Stimulated activated memory B cell treated with anti-CD40 and anti-IgM and Interleukin-4, amounts not matched to agents 10 μg/mL and 1 μg/mL and 100 μg/mL, for 72 hours (primary cell): Measurements from ENCODE around the gene TGOLN2.
"Not testable (repeated sequence)": the region's sequence is repeated elsewhere in the genome, so short reads cannot be mapped to it uniquely, and the experiment has no call there.

Experiments used
- ATAC-seq: fragments of 150-1000 bp; cut with Tn5 transposase; 2 replicates; pipeline ENCODE4 v1.10.0; 2021
- H3K27ac Mint-ChIP-seq: one replicate; pipeline ENCODE4 v1.8.0; 2022; ENCODE audit warnings: mild to moderate bottlenecking, mixed read lengths
- H3K27me3 Mint-ChIP-seq: one replicate; pipeline ENCODE4 v1.8.0; 2022; ENCODE audit warnings: mixed read lengths
- H3K36me3 Mint-ChIP-seq: one replicate; pipeline ENCODE4 v1.8.0; 2022; ENCODE audit warnings: mixed read lengths
- H3K4me1 Mint-ChIP-seq: one replicate; pipeline ENCODE4 v1.8.0; 2022; ENCODE audit warnings: mixed read lengths
- H3K4me3 Mint-ChIP-seq: one replicate; pipeline ENCODE4 v1.8.0; 2022; ENCODE audit warnings: mild to moderate bottlenecking, moderate library complexity, mixed read lengths
- H3K9me3 Mint-ChIP-seq: one replicate; pipeline ENCODE4 v1.8.0; 2022; ENCODE audit warnings: mixed read lengths

Gene TGOLN2

DNA sequence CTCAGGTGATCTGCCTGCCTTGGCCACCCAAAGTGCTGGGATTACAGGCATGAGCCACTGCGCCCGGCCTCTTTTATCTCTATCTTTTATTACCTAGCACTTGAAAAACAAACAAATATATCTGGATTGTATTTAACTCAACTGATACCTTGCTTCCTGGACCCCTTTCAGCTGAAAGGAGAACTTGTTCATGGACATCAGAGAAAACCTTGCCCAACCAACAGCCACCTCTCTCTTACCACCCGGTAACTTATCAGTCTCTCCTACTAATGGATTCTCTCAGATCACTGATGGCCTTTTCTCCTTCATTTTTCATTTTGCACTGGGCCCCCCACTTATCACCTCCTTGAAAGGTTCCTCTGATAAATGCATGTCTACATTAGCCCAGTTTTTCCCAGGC lies 19.8 kb upstream of the TGOLN2 start:
- Mint-ChIP-seq H3K27ac (no peak overlapping the region), H3K4me1 (peaks cover 8% of the 10 kb centered on the region), H3K9me3 (no peaks in the 10 kb centered on the region), H3K27me3 (no peaks in the 10 kb centered on the region), H3K4me3 (no peak overlapping the region), H3K36me3 (peaks cover 71% of the 10 kb centered on the region)
- ATAC-seq: no peak

GRCh38 chr2:85344356-85344954 lies 16.7 kb upstream of the TGOLN2 start:
- Mint-ChIP-seq H3K4me3 (no peak overlapping the region), H3K36me3 (peaks cover 57% of the 10 kb centered on the region)
- ATAC-seq: no peak

DNA sequence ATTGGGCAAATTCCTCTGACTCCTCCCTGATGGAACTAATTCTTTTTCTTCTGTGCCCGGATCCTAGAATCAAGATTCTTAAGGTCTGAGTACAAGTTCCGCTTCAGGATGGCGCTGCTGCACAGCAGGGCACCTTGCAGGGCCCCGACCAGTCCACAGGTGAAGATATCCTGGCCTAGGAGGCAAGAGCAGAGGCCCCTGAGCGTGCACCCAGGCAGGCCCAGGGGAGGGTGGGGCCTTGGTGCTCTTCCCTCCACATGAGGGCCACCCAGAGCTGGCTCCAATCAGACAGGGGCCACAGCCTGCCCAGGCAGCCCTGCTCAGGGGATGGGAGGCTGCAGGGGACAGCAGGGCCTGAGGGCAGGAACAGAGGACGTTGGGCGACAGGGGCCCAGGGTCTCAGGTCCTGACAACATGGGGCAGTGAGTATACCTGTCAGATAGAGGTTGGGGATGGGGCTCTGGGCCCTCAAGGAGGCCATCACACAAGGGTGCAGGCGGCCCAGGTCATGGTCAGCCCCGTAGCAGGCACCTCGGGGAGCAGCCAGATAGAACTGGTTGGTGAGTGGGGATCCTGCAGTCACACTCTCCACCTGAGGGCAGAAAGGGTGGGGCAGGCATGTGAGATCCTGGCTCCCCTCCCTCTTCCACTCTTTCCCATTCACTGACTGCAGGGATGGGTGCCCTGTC lies 15.6 kb upstream of the TGOLN2 start:
- H3K27ac Mint-ChIP-seq: not testable (repeated sequence)

More at GRCh38 chr2:85344356-85344954, 16.7 kb upstream of the TGOLN2 start:
- Mint-ChIP-seq H3K9me3 (no peaks in the 10 kb centered on the region), H3K27ac (no peak overlapping the region), H3K4me1 (no peaks in the 10 kb centered on the region), H3K27me3 (no peaks in the 10 kb centered on the region)

DNA sequence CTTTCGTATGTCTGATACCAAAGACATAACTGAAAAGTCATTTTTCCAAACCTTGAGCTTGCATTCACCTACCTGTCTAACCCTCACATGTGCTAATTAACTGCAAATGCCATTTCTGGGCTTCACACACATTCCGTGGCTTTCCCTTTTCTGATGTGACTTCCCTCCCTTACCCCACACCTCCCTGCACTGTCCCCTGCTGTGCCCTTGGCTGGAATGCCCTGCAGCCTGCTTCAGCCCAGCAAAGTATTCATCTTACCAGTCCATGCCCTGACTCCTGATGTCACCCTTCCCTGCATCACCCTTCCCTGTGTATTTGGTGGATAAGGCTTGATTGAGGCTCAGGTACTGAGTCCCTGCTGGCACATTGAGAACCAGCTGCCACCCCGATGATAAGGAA lies 14.4 kb upstream of the TGOLN2 start:
- Mint-ChIP-seq H3K4me3 (no peak overlapping the region), H3K9me3 (no peaks in the 10 kb centered on the region), H3K4me1 (no peaks in the 10 kb centered on the region), H3K27me3 (no peaks in the 10 kb centered on the region), H3K27ac (no peak overlapping the region), H3K36me3 (peaks cover 44% of the 10 kb centered on the region)
- no peak for ATAC-seq

More for the DNA sequence above, 15.6 kb upstream of the TGOLN2 start:
- not testable (repeated sequence) for H3K9me3 Mint-ChIP-seq, H3K27me3 Mint-ChIP-seq, H3K4me3 Mint-ChIP-seq, H3K4me1 Mint-ChIP-seq
- ATAC-seq: peak; percentile 61
- peaks cover 53% of the 10 kb centered on the region for H3K36me3 Mint-ChIP-seq

GRCh38 chr2:85341269-85342029 lies 13.7 kb upstream of the TGOLN2 start:
- Mint-ChIP-seq H3K4me1 (no peaks in the 10 kb centered on the region), H3K27me3 (no peaks in the 10 kb centered on the region), H3K9me3 (no peaks in the 10 kb centered on the region), H3K36me3 (peaks cover 38% of the 10 kb centered on the region), H3K4me3 (no peak overlapping the region), H3K27ac (no peak overlapping the region)
- ATAC-seq: no peak

GRCh38 chr2:85340034-85340892 lies 12.5 kb upstream of the TGOLN2 start:
- no peaks in the 10 kb centered on the region for H3K27me3 Mint-ChIP-seq
- no peak overlapping the region for H3K27ac Mint-ChIP-seq
- H3K9me3 Mint-ChIP-seq: no peaks in the 10 kb centered on the region
- H3K36me3 Mint-ChIP-seq: peaks cover 30% of the 10 kb centered on the region
- no peak for ATAC-seq
- no peak overlapping the region for H3K4me3 Mint-ChIP-seq
- no peaks in the 10 kb centered on the region for H3K4me1 Mint-ChIP-seq

- Mint-ChIP-seq H3K36me3 (peaks cover 5% of the 10 kb centered on the region), H3K9me3 (no peaks in the 10 kb centered on the region), H3K4me3 (no peak overlapping the region), H3K27me3 (no peaks in the 10 kb centered on the region), H3K4me1 (peaks cover 8% of the 10 kb centered on the region), H3K27ac (no peak overlapping the region)
- no peak for ATAC-seq
These were observed 7.1 kb upstream of the TGOLN2 start for GRCh38 chr2:85334928-85335327.

DNA sequence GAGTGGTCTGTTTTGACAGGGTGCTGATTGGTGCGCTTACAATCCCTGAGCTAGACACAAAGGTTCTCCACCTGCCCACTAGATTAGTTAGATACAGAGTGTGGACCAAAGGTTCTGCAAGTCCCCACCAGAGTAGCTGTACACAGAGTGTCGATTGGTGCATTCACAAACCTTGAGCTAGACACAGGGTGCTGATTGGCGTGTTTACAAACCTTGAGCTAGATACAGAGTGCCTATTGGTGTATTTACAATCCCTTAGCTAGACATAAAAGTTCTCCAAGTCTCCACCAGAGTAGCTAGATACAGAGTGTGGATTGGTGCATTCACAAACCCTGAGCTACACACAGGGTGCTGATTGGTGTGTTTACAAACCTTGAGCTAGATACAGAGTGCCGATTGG lies 6.1 kb upstream of the TGOLN2 start:
- peaks cover 16% of the 10 kb centered on the region for H3K4me1 Mint-ChIP-seq
- not testable (repeated sequence) for H3K27me3 Mint-ChIP-seq, H3K4me3 Mint-ChIP-seq, ATAC-seq, H3K27ac Mint-ChIP-seq, H3K9me3 Mint-ChIP-seq, H3K36me3 Mint-ChIP-seq

DNA sequence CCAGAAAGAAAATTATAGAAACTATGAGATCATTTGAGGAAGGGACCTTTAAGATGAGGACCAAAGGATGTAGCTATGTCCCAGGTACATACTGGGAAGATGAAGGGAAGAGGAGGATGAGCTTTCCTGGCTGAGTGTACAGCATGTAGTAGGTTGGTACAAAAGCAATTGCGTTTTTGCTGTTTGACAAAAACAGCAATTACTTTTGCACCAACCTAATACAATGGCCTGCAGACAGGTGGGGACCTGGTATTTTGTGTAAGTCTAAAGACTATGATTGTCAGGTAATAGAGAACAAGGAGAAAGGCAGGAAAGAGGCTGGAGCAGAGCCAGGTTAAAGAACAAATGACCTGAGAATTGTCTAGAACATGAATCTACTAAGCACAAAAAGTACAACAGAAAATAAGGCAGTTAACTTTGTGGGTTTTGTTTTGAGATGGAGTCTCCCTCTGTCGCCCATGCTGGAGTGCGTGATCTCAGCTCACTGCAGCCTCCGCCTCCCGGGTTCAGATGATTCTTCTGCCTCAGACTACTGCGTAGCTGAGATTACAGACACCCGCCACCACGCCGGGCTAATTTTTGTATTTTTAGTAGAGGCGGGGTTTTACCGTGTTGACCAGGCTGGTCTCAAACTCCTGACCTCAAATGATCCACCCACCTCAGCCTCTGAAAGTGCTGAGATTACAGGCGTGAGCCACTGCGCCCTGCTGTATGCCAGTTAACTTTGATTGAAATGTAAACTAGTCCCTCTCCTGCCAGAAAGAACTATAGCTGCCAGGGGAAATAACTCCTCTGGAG lies 3.2 kb upstream of the TGOLN2 start:
- no peaks in the 10 kb centered on the region for H3K27me3 Mint-ChIP-seq
- H3K36me3 Mint-ChIP-seq: peaks cover 21% of the 10 kb centered on the region
- no peak for ATAC-seq
- H3K9me3 Mint-ChIP-seq: no peaks in the 10 kb centered on the region
- no peak overlapping the region for H3K4me3 Mint-ChIP-seq
- peaks cover 26% of the 10 kb centered on the region for H3K4me1 Mint-ChIP-seq
- H3K27ac Mint-ChIP-seq: no peak overlapping the region

DNA sequence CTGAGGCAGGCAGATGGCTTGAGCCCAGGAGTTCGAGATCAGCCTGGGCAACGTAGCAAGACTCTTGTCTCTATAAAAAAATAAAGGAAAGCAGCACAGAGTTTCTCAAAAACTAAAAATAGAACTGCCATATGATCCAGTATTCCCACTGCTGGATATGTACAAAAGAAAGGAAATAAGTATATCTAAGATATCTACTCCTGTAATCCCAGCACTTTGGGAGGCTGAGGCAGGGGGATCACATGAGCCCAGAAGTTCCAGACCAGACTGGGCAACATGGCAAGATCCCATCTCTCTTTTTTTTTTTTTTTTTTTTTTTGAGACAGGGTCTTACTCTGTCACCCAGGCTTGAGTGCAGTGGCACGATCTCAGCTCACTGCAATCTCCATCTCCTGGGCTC lies 1.9 kb upstream of the TGOLN2 start:
- not testable (repeated sequence) for ATAC-seq, H3K4me3 Mint-ChIP-seq, H3K27me3 Mint-ChIP-seq, H3K9me3 Mint-ChIP-seq
- Mint-ChIP-seq H3K36me3 (peaks cover 34% of the 10 kb centered on the region), H3K4me1 (peaks cover 39% of the 10 kb centered on the region), H3K27ac (peak overlapping the region; percentile 98)

- H3K27ac Mint-ChIP-seq: peak overlapping the region; percentile 98
- H3K27me3 Mint-ChIP-seq: no peaks in the 10 kb centered on the region
- H3K4me3 Mint-ChIP-seq: no peak overlapping the region
- no peaks in the 10 kb centered on the region for H3K9me3 Mint-ChIP-seq
- peaks cover 37% of the 10 kb centered on the region for H3K36me3 Mint-ChIP-seq
- no peak for ATAC-seq
- H3K4me1 Mint-ChIP-seq: peaks cover 44% of the 10 kb centered on the region
These were observed 1.4 kb upstream of the TGOLN2 start for GRCh38 chr2:85329181-85329651.

GRCh38 chr2:85327160-85327821 lies 498 bp downstream of the TGOLN2 start:
- no peaks in the 10 kb centered on the region for H3K9me3 Mint-ChIP-seq
- H3K27me3 Mint-ChIP-seq: no peaks in the 10 kb centered on the region
- ATAC-seq: peak; percentile 68
- peaks cover 63% of the 10 kb centered on the region for H3K4me1 Mint-ChIP-seq
- peaks cover 52% of the 10 kb centered on the region for H3K36me3 Mint-ChIP-seq
- H3K4me3 Mint-ChIP-seq: peak overlapping the region; percentile 99
- H3K27ac Mint-ChIP-seq: peak overlapping the region; percentile 98

DNA sequence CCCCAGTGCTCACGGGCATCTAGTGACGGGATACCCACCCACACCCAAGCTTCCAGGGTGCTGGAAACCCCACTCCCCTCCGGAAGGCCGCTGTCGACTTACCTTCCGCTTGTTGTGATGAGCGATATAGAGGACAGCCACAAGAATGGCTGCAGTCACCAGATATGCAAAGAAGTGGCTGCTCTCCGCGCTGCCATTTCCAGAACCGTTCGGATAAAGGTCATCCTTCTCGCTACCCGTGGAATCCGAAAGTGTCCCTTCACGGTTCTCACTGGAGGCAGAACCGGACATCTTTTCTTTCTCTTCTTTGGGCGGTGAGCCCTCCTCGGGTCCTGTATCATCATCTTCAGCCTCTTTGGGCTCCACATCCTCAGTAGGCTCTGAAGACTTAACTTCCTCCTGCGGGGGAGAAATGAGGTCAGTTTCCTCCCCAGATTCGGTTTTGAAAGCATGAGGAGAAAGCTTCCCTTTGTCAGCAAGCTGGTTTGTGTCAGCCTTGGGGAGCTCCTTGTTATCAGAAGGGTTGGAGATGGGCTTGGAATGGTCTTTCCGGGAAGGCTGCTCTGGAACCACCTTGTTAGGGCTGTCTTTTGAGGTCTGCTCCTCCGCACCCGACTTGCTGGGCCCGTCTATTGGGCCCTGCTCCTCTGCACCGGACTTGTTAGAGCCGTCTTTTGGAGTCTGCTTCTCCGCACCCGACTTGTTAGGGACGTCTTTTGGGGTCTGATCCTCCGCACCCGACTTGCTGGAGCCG lies 1.2 kb downstream of the TGOLN2 start:
- peak; percentile 52 for ATAC-seq
- Mint-ChIP-seq H3K9me3 (no peaks in the 10 kb centered on the region), H3K4me1 (peaks cover 68% of the 10 kb centered on the region), H3K4me3 (peak overlapping the region; percentile 99), H3K27ac (peak overlapping the region; percentile 98), H3K36me3 (peaks cover 58% of the 10 kb centered on the region), H3K27me3 (no peaks in the 10 kb centered on the region)
